Measurements from ENCODE around the gene MEOX1.
A peak's percentile ranks its signal among the peaks of the same experiment; 100 is the strongest.

The MEOX1 gene

GRCh38 chr17:43679911-43680310, 18.2 kb upstream of the MEOX1 start:
- no peak for DNase-seq (ENCODE audit: low spot score)

DNA sequence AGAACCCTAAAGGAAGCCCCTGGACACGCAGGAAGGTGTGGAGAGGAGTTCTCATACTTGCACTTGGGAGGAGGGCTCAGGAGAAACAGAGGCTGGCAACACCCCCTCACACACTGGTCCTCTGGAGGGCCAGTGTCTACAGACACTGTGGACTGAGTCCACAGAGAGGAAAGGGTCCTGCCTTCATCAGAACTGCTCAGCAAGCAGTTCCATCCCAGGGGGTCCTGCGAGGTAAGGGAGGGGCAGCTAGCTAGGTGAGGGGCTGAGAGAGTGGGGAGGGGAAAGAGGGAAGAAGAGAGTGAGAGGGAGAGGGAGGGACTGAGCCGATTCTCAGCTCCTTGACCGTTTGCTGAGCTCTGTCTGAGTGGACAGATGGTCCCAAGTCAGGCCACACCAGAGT, 17.7 kb upstream of the MEOX1 start:
- DNase-seq (ENCODE audit: low spot score) = no peak

DNA sequence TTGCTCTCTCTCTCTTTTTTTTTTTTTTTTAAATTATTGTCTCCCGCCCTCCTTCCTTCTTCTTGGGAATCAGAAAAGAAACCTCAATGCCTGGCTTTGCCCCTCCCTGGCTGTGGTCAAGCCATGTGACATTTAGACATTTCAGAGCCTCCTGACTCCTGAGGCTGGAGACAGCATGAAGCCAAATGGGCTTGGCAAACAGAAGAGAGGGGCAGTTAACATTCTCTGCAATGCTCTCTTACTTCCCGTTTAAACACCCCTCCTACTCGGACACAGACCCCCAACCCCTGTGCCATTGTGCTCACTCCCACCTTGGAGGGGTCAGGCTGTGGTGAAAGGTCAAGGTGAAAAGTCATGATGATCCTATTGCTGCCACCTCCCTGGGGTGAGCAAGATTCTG, 14.7 kb upstream of the MEOX1 start:
- DNase-seq (ENCODE audit: low spot score) = no peak

DNA sequence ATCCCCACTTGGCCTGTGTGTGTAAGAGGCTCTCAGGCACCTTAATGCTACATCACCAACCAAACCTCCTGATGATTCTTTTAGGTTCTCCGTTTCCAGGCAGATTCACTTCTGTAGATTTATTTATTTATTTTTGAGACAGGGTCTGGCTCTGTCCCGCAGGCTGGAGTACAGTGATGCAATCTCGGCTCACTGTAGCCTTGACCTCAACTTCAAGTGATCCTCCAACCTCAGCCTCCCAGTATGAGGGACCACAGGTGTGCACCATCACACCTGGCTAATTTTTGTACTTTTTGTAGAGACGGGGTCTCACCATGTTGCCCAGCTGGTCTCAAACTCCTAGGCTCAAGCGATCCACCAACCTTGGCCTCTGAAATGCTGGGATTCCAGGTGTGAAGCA, 12.7 kb upstream of the MEOX1 start:
- DNase-seq (ENCODE audit: low spot score) = no peak

DNA sequence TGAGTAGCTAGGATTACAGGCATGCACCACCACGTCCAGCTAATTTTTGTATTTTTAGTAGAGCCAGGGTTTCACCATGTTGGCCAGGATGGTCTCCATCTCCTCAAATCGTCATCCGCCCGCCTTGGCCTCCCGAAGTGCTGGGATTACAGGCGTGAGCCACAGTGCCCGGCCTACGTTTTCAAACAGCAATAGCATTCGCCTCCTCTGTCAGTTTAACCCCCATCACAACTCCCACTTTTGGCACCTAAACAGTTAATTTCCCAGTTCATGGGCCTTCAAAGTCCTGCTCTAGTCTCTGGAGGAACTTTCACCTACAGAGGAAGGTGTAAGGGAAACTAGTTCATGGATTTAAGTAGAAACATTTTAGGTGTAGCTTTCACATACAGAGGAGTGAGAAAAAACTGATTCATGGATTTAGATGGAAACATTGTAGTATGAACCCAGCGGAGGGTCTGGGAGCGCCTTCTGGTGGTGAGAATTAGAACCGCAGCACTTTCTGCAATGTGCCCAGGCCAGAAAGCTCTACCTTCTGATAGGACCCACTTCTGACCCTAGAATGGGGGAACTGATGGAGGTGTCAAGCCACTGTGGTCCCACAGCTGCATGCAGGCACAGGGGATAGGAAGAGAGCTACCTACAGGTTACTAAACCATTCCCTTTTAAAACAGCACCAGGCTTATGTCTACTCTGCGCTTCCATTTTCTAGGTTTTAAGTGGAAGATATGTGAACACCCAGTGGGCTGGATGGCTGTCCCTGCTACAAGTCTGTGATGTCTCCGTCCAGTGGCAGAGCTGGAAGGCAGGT, 12.0 kb upstream of the MEOX1 start:
- DNase-seq (ENCODE audit: low spot score) = peak; percentile 42

- DNase-seq (ENCODE audit: low spot score) = no peak
These were observed 10.2 kb upstream of the MEOX1 start for GRCh38 chr17:43671755-43672519.

- DNase-seq (ENCODE audit: low spot score) = no peak
These were observed 9.4 kb upstream of the MEOX1 start for GRCh38 chr17:43671031-43671692.

- no peak for DNase-seq (ENCODE audit: low spot score)
These were observed 8.9 kb upstream of the MEOX1 start for GRCh38 chr17:43670645-43671030.

- no peak for DNase-seq (ENCODE audit: low spot score)
These were observed 8.4 kb upstream of the MEOX1 start for GRCh38 chr17:43669971-43670644.

GRCh38 chr17:43667947-43668348, 6.2 kb upstream of the MEOX1 start:
- no peak for DNase-seq (ENCODE audit: low spot score)

DNA sequence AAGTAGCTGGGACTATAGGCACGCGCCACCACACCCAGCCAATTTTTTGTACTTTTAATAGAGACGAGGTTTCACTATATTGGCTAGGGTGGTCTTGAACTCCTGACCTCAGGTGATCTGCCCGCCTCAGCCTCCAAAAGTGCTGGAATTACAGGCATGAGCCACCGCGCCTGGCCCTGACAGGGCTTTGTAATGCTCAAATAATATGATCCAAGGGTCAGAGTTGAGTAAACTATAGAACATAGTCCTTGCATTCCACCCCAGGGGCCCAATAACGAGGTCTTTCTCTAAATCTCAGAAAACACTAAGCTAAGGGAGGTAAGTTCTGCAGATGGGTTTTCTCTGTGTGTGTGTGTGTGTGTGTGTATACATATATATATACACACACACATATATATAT, 5.8 kb upstream of the MEOX1 start:
- no peak for DNase-seq (ENCODE audit: low spot score)

DNA sequence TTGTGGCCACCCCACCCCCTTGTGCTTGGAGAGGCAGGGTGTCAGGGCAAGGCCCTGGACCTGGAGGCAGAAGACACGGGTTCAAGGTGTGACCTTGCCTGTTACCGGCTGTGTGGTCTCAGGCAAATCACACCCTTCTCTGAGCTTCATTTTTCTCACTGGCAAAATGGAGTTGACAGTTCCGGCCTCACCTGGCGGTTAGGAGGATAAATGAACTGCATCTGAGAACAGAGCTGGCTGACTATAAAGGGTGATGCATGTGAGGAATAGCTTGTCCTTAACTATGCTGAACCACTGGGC, 4.2 kb upstream of the MEOX1 start:
- no peak for DNase-seq (ENCODE audit: low spot score)

- no peak for DNase-seq (ENCODE audit: low spot score)
These were observed 3.6 kb upstream of the MEOX1 start for GRCh38 chr17:43665084-43665936.

GRCh38 chr17:43664096-43664495, 2.4 kb upstream of the MEOX1 start:
- no peak for DNase-seq (ENCODE audit: low spot score)

- no peak for DNase-seq (ENCODE audit: low spot score)
These were observed 1.7 kb upstream of the MEOX1 start for GRCh38 chr17:43663383-43663782.

DNA sequence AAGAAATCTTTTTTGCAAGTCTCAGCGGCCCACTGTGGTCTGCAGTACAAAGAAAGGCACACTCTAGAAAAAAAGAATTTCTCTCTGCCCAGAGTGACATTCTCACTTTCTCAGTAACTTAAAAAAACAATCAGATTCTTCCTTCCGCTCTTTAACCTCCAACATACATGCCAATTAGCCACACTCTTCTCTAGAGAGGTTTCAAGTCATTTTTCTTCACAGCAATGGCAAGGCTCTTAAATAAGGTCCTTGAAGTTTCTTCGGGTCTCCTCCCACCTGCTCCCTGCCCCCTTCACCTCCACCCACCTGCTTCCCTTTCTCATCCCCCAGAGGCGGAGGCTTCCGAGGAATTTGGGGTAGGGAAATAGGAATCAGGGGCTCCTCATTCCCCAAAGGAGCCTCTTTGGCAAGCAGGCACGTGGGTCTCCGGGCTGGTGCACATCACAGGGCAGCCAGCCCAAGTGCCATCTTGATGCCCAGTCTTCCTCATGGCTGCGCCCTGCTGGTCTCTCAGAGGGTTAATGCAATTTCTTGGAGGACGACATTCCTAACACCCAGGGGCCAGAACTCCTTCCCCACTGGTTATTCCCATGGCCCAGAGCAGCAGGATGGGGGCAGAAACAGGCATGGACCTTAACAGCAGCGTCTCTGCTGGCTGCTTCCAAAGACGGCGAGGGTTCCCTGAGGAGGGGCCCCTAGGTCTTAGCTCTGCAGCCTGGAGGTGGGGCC, 855 bp upstream of the MEOX1 start:
- DNase-seq (ENCODE audit: low spot score) = no peak

DNA sequence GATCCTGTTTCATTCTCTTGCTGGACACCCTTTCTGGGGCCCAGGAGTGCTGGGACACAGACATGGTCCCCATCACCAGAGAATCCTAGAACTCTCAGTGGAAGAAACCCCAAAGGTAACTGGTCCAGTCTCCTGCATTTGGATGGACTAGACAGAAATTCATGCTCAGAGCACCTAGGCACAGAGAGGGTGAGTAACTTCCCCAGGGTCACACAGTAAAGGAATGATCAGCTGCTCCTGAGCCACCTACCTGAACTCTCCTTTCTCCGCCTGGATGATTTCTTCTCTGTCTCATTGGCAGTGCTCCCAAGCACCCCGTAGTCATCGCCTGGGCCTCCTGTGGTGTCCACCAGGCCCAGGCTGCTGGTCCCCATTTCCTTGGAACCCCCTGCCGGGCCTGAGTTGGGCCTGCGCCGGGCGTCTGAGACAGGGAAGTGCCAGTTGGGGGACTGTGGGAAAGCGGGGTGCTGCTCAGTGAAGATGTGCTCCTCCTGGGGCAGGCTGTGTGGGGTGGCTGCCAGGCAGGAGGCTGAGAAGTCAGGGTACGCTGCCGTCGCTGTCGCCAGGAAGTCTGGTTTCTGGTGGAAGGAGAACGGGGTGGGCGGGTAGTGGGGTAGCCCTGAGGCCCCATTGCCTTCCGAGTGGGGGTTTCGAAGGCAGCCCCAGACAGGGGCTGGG, 767 bp downstream of the MEOX1 start:
- DNase-seq (ENCODE audit: low spot score) = no peak

- no peak for DNase-seq (ENCODE audit: low spot score)
These were observed 1.7 kb downstream of the MEOX1 start for GRCh38 chr17:43659823-43660617.

GRCh38 chr17:43658900-43659299, 2.8 kb downstream of the MEOX1 start:
- DNase-seq (ENCODE audit: low spot score) = no peak

Measured in hematopoietic multipotent progenitor cell treated with erythropoietin and hydrocortisone succinate and interleukin-3 and kit ligand, for 17 days (in vitro differentiated cells).